Stomach (tissue), 4 donors: ENCODE results near the gene DPY19L2.
"Not testable (repeated sequence)": the region's sequence is repeated elsewhere in the genome, so short reads cannot be mapped to it uniquely, and the experiment has no call there.

Experiments
- CTCF ChIP-seq, 7 experiments: fragments of 450-650 bp in 4 of 7; fragments of 200-600 bp in 3 of 7; sonication (generic) in 3 of 7; IDR thresholded peaks; one replicate each; pipeline ENCODE4 v1.5.1; 2016 to 2019; ENCODE audit warnings: antibody characterized with exemption in 7 of 7, control low read depth in 2 of 7, mild to moderate bottlenecking in 1 of 7
- EP300 ChIP-seq: sonication (generic); formaldehyde crosslinking; IDR thresholded peaks from one replicate; pipeline ENCODE4 v1.6.1; 2017; ENCODE audit warnings: antibody characterized with exemption
- POLR2A ChIP-seq, 4 donors: fragments of 450-650 bp; IDR thresholded peaks; one replicate each; pipeline ENCODE4 v1.6.1; 2016; ENCODE audit warnings: antibody characterized with exemption in 4 of 4, control low read depth in 2 of 4, mild to moderate bottlenecking in 1 of 4, moderate library complexity in 1 of 4
- POLR2AphosphoS5 ChIP-seq, 3 donors: sonication (generic); formaldehyde crosslinking; IDR thresholded peaks; one replicate each; pipeline ENCODE4 v1.6.1; 2016; ENCODE audit warnings: antibody characterized with exemption in 3 of 3

GRCh38 chr12:63686623-63687022 is 18.3 kb upstream of the DPY19L2 start:
- not testable (repeated sequence) for TF ChIP-seq CTCF (IDR thresholded peaks at IDR 0.05); POLR2A (IDR thresholded peaks at IDR 0.05); POLR2AphosphoS5 (IDR thresholded peaks at IDR 0.05); EP300
